HEK293T (cell line): ENCODE data around the gene PHOSPHO2.

Source experiments
- CTCF ChIA-PET: fragments of 350-600 bp; formaldehyde crosslinking; extraction: SDS; loops from one replicate; lab custom pipeline; 2021; ENCODE audit warnings: antibody characterized with exemption, inconsistent platforms; lab: Yijun Ruan, JAX
- POLR2A ChIA-PET: fragments of 350-600 bp; formaldehyde crosslinking; extraction: SDS; loops from one replicate; lab custom pipeline; 2020; ENCODE audit warnings: antibody characterized with exemption, inconsistent platforms; lab: Yijun Ruan, JAX
- DNase-seq: peaks from one replicate; pipeline ENCODE4 v3.0.0; 2012; ENCODE audit warnings: mixed read lengths; ENCODE audit errors: extremely low spot score
- ARNT ChIP-seq: fragments of 450-650 bp; IDR thresholded peaks from 2 replicates; pipeline ENCODE4 v1.6.1; 2017; ENCODE audit warnings: mild to moderate bottlenecking
- BHLHE40 ChIP-seq: fragments of 450-650 bp; IDR thresholded peaks from 2 replicates; pipeline ENCODE4 v1.6.1; 2016; ENCODE audit warnings: mild to moderate bottlenecking, moderate library complexity, borderline replicate concordance
- CTBP1 ChIP-seq: fragments of 450-650 bp; IDR thresholded peaks from 2 replicates; pipeline ENCODE4 v1.6.1; 2016; ENCODE audit warnings: borderline replicate concordance
- ELF4 ChIP-seq: fragments of 450-650 bp; IDR thresholded peaks from 2 replicates; pipeline ENCODE4 v1.6.1; 2017; ENCODE audit warnings: antibody characterized with exemption
- FOXA1 ChIP-seq: fragments of 450-650 bp; IDR thresholded peaks from 2 replicates; pipeline ENCODE4 v1.6.1; 2016; ENCODE audit warnings: mild to moderate bottlenecking
- FOXK2 ChIP-seq: fragments of 450-650 bp; IDR thresholded peaks from 2 replicates; pipeline ENCODE4 v1.6.1; 2016; ENCODE audit warnings: mild to moderate bottlenecking
- FOXM1 ChIP-seq: fragments of 450-650 bp; IDR thresholded peaks from 2 replicates; pipeline ENCODE4 v1.6.1; 2017; ENCODE audit warnings: mild to moderate bottlenecking, borderline replicate concordance
- HDGF ChIP-seq: fragments of 450-650 bp; IDR thresholded peaks from 2 replicates; pipeline ENCODE4 v1.6.1; 2017; ENCODE audit warnings: antibody characterized with exemption, borderline replicate concordance
- L3MBTL2 ChIP-seq: fragments of 450-650 bp; conservative IDR thresholded peaks from 2 replicates; pipeline ENCODE4 v1.6.1; 2016; ENCODE audit warnings: mild to moderate bottlenecking
- LEF1 ChIP-seq: fragments of 450-650 bp; IDR thresholded peaks from 2 replicates; pipeline ENCODE4 v1.6.1; 2017; ENCODE audit warnings: mild to moderate bottlenecking, borderline replicate concordance
- NFRKB ChIP-seq: fragments of 450-650 bp; IDR thresholded peaks from 2 replicates; pipeline ENCODE4 v1.6.1; 2016; ENCODE audit warnings: mild to moderate bottlenecking, moderate library complexity
- PKNOX1 ChIP-seq: fragments of 450-650 bp; IDR thresholded peaks from 2 replicates; pipeline ENCODE4 v1.6.1; 2016
- SP1 ChIP-seq: fragments of 450-650 bp; IDR thresholded peaks from 2 replicates; pipeline ENCODE4 v1.6.1; 2017
- SUZ12 ChIP-seq: fragments of 450-650 bp; IDR thresholded peaks from 2 replicates; pipeline ENCODE4 v1.6.1; 2016; ENCODE audit warnings: mild to moderate bottlenecking
- TARDBP ChIP-seq: fragments of 450-650 bp; IDR thresholded peaks from 2 replicates; pipeline ENCODE4 v1.6.1; 2016
- ZNF384 ChIP-seq: fragments of 450-650 bp; IDR thresholded peaks from 2 replicates; pipeline ENCODE4 v1.6.1; 2016

The PHOSPHO2 gene

DNA sequence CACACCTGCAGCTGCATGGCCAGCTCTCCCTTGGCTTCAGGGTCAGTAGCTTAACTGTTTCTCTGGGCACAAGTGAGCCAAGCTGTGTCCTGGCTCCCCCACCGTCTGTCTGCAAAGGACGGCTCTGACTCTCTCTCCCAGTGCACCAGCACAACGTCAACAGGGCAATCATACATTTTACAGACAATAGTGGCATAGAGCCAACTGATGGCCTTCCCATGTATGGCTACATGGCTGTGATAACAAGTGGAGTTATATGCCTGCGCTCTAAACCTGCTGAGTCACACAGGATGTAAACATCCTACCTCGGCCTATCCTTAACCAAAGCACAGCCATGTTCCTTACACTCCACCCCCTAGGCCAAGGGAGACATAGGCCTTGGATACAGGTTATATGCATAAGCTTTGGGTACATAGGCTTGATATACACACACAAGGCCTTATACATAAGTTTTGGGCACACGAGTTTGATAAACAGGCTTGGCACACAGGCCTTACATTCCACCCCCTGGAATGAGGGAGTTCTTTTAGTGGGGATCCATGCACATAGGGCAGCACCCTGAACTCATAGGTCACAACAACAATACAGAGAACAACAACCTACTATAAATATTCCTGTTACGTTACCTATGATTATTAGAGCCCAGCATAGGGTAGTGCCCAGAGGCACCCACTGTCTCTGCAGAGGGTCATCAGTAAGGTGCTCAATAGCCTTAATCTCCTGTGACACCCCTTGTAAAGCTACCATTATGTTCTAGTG is 17.7 kb downstream of the PHOSPHO2 start:
- TF ChIP-seq BHLHE40 (no peak), ELF4 (no peak), NFRKB (no peak), HDGF (no peak), TARDBP (no peak), SP1 (no peak), PKNOX1 (no peak), CTBP1 (no peak), SUZ12 (no peak), FOXM1 (no peak)
- no peak for DNase-seq
- ChIA-PET CTCF (no interaction called here), POLR2A (no interaction called here)

GRCh38 chr2:169712791-169713227 is 18.5 kb downstream of the PHOSPHO2 start:
- POLR2A ChIA-PET = no interaction called here
- no peak for TF ChIP-seq CTBP1
- no peak for TF ChIP-seq NFRKB
- TF ChIP-seq ARNT = no peak
- no peak for TF ChIP-seq HDGF
- TF ChIP-seq ZNF384 = no peak
- TF ChIP-seq FOXK2 = no peak
- no peak for TF ChIP-seq SP1
- no peak for TF ChIP-seq PKNOX1
- no peak for TF ChIP-seq LEF1
- no peak for TF ChIP-seq SUZ12
- TF ChIP-seq FOXM1 = no peak
- TF ChIP-seq FOXA1 = no peak
- TF ChIP-seq TARDBP = no peak
- no peak for TF ChIP-seq ELF4
- no peak for TF ChIP-seq BHLHE40
- TF ChIP-seq L3MBTL2 = no peak
- DNase-seq = no peak
- CTCF ChIA-PET = no interaction called here

DNA sequence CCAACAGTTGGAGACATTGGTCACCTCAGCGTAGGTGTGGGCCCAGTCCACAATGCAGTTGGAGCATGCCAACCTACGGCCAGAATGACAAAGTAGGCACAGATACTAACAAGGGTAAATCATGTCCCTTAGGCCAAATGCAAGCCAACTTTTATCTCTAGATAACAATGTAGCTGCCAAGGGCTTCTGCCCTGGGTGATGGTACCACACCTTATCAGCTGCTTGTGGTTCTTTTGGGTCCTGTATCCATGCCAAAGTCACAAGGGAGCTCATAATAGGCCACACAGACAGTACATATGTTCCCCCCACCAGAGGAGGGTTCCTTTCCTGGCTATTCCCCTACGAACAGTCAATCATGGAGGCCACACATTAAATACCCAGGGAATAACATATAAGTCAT is 19.1 kb downstream of the PHOSPHO2 start:
- DNase-seq = no peak
- POLR2A ChIA-PET = no interaction called here

DNA sequence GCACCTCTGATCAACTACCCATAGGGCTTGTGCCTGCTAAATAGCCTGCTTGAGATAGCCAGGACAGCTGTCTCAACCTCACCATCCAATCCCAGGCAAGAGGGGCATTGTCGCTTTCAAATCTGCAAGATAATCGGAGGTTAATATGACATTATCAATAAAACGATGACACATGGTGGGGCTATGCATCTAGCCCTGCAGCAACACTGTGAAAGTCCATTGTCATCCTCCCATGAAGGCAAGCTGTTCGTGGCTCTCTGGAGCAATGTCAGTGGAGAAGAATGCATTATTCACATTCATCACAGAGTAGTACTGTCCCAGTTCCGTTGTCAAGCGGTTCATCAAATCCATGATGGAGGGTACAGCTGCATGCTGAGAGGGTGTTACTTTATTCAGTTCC is 20.4 kb downstream of the PHOSPHO2 start:
- POLR2A ChIA-PET = interaction anchor here (0.8 kb wide), 1 partner anchor 20 kb away, joined by 3 read pairs; no protein-coding TSS in a partner anchor
- CTCF ChIA-PET = interaction anchor here (1.0 kb wide), 1 partner anchor 11 kb away, joined by 3 read pairs; no protein-coding TSS in a partner anchor
- no peak for DNase-seq
- TF ChIP-seq NFRKB (no peak), L3MBTL2 (no peak), FOXK2 (no peak), CTBP1 (no peak), HDGF (no peak), SP1 (no peak), TARDBP (no peak), LEF1 (no peak), ELF4 (no peak), BHLHE40 (no peak), FOXA1 (no peak), SUZ12 (no peak), ARNT (no peak), PKNOX1 (no peak)

More for the DNA sequence above, 19.1 kb downstream of the PHOSPHO2 start:
- CTCF ChIA-PET = no interaction called here
- TF ChIP-seq PKNOX1 (no peak), LEF1 (no peak), L3MBTL2 (no peak), HDGF (no peak), FOXM1 (no peak), ARNT (no peak), ZNF384 (no peak), NFRKB (no peak), FOXA1 (no peak), SUZ12 (no peak), BHLHE40 (no peak), SP1 (no peak), CTBP1 (no peak), FOXK2 (no peak), TARDBP (no peak)
